HL-60 (cell line): Measurements from ENCODE around the gene CPT1A.

Experiments used
- REST ChIP-seq: IDR thresholded peaks from 2 replicates; pipeline ENCODE4 v1.6.1; 2012; ENCODE audit warnings: low read depth; ENCODE audit not compliant: insufficient replicate concordance
- TF ChIP-seq, protein P1 (sequence below): IDR thresholded peaks from one replicate; pipeline ENCODE4 v1.5.1; 2011; ENCODE audit warnings: low read length, control low read depth, inconsistent platforms; ENCODE audit not compliant: insufficient read depth

DNA sequence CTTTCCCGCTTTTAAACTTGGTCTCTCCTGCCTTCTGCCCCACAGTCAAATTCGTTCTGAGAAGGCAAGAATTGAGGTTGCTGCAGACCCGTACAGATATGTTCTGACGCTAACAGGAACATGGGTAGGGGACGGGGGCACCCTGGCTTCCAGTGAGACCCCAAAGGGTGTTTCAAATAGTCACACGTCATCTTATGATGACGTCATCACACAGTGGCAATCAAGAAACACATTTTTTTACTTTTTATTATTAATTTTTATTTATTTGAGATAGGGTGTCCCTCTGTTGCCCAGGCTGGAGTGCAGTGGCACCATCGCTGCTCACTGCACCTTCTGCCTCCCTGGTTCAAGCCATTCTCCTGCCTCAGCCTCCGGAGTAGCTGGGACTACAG is 67.5 kb downstream of the CPT1A start:
- TF ChIP-seq, protein P1, sequence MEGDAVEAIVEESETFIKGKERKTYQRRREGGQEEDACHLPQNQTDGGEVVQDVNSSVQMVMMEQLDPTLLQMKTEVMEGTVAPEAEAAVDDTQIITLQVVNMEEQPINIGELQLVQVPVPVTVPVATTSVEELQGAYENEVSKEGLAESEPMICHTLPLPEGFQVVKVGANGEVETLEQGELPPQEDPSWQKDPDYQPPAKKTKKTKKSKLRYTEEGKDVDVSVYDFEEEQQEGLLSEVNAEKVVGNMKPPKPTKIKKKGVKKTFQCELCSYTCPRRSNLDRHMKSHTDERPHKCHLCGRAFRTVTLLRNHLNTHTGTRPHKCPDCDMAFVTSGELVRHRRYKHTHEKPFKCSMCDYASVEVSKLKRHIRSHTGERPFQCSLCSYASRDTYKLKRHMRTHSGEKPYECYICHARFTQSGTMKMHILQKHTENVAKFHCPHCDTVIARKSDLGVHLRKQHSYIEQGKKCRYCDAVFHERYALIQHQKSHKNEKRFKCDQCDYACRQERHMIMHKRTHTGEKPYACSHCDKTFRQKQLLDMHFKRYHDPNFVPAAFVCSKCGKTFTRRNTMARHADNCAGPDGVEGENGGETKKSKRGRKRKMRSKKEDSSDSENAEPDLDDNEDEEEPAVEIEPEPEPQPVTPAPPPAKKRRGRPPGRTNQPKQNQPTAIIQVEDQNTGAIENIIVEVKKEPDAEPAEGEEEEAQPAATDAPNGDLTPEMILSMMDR: no peak
- no peak for TF ChIP-seq REST
